HL-60 (cell line): ENCODE results near the gene GNG7.

Experiments
- CTCF ChIP-seq: IDR thresholded peaks from one replicate; pipeline ENCODE4 v1.5.1; 2011; ENCODE audit warnings: low read length, control low read depth, inconsistent platforms; ENCODE audit not compliant: insufficient read depth
- POLR2AphosphoS5 ChIP-seq: IDR thresholded peaks from 2 replicates; pipeline ENCODE4 v1.6.1; 2012; ENCODE audit warnings: low read depth
- TF ChIP-seq, protein P1 (sequence below): IDR thresholded peaks from 2 replicates; pipeline ENCODE4 v1.6.1; 2012; ENCODE audit warnings: low read depth; ENCODE audit not compliant: insufficient replicate concordance

GRCh38 chr19:2490659-2491058 lies 211.8 kb downstream of the GNG7 start:
- TF ChIP-seq CTCF, result no peak
- TF ChIP-seq, protein P1, sequence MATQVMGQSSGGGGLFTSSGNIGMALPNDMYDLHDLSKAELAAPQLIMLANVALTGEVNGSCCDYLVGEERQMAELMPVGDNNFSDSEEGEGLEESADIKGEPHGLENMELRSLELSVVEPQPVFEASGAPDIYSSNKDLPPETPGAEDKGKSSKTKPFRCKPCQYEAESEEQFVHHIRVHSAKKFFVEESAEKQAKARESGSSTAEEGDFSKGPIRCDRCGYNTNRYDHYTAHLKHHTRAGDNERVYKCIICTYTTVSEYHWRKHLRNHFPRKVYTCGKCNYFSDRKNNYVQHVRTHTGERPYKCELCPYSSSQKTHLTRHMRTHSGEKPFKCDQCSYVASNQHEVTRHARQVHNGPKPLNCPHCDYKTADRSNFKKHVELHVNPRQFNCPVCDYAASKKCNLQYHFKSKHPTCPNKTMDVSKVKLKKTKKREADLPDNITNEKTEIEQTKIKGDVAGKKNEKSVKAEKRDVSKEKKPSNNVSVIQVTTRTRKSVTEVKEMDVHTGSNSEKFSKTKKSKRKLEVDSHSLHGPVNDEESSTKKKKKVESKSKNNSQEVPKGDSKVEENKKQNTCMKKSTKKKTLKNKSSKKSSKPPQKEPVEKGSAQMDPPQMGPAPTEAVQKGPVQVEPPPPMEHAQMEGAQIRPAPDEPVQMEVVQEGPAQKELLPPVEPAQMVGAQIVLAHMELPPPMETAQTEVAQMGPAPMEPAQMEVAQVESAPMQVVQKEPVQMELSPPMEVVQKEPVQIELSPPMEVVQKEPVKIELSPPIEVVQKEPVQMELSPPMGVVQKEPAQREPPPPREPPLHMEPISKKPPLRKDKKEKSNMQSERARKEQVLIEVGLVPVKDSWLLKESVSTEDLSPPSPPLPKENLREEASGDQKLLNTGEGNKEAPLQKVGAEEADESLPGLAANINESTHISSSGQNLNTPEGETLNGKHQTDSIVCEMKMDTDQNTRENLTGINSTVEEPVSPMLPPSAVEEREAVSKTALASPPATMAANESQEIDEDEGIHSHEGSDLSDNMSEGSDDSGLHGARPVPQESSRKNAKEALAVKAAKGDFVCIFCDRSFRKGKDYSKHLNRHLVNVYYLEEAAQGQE, result no peak
- no peak for TF ChIP-seq POLR2AphosphoS5
